Inflammatory macrophage treated with lipopolysaccharide for 1 hour (primary cell): ENCODE measurements around the gene ATP7A.

Experiments
- DNase-seq, 2 donors: peaks; one replicate each; pipeline ENCODE4 v3.0.0-alpha.2; 2020 to 2022

The ATP7A gene

GRCh38 chrX:77945910-77946545, 35.5 kb downstream of the ATP7A start:
- DNase-seq, result peak in 1 of 2 donors; percentile 25

GRCh38 chrX:77946571-77946970, 36.1 kb downstream of the ATP7A start:
- no peak for DNase-seq

GRCh38 chrX:77949840-77950239, 39.3 kb downstream of the ATP7A start:
- DNase-seq, result no peak

- no peak for DNase-seq
These were observed 41.7 kb downstream of the ATP7A start for GRCh38 chrX:77952173-77952572.

GRCh38 chrX:77953302-77953701, 42.8 kb downstream of the ATP7A start:
- no peak for DNase-seq

GRCh38 chrX:77953708-77954107, 43.2 kb downstream of the ATP7A start:
- no peak for DNase-seq

- DNase-seq, result no peak
These were observed 50.1 kb downstream of the ATP7A start for GRCh38 chrX:77960567-77960966.

GRCh38 chrX:77961063-77961462, 50.6 kb downstream of the ATP7A start:
- no peak for DNase-seq

- DNase-seq, result no peak
These were observed 51.8 kb downstream of the ATP7A start for GRCh38 chrX:77962068-77962902.

- DNase-seq, result no peak
These were observed 55.9 kb downstream of the ATP7A start for GRCh38 chrX:77966361-77966760.

GRCh38 chrX:77967631-77968030, 57.1 kb downstream of the ATP7A start:
- no peak for DNase-seq

GRCh38 chrX:77969538-77969937, 59.0 kb downstream of the ATP7A start, which contains the start of gene PGAM4:
PGAM4 (minus strand) TSS chrX:77969638; CDS start chrX:77969638, 0 bp downstream.
- no peak for DNase-seq

GRCh38 chrX:77975755-77976154, 65.3 kb downstream of the ATP7A start:
- DNase-seq, result no peak

- no peak for DNase-seq
These were observed 66.6 kb downstream of the ATP7A start for GRCh38 chrX:77977095-77977494.

- DNase-seq, result no peak
These were observed 67.0 kb downstream of the ATP7A start for GRCh38 chrX:77977518-77977917.

- DNase-seq, result no peak
These were observed 69.4 kb downstream of the ATP7A start for GRCh38 chrX:77979870-77980269.

- no peak for DNase-seq
These were observed 101.4 kb downstream of the ATP7A start for GRCh38 chrX:78011846-78012245.

- no peak for DNase-seq
These were observed 109.3 kb downstream of the ATP7A start for GRCh38 chrX:78019586-78020483.

- DNase-seq, result peak; percentile 15 to 39
These were observed 114.0 kb downstream of the ATP7A start for GRCh38 chrX:78024349-78025059.

- no peak for DNase-seq
These were observed 117.3 kb downstream of the ATP7A start for GRCh38 chrX:78027798-78028197.

GRCh38 chrX:78029663-78030062, 119.2 kb downstream of the ATP7A start:
- DNase-seq, result no peak

- no peak for DNase-seq
These were observed 124.6 kb downstream of the ATP7A start for GRCh38 chrX:78035061-78035460.

- no peak for DNase-seq
These were observed 127.4 kb downstream of the ATP7A start for GRCh38 chrX:78037881-78038280.
